IPS-18a (cell line): ENCODE results near the gene FAS.
"Not testable (repeated sequence)": the region's sequence is repeated elsewhere in the genome, so short reads cannot be mapped to it uniquely, and the experiment has no call there.

Experiments used
- H3K27ac ChIP-seq: one replicate; pipeline ENCODE4 v1.5.1; 2013; ENCODE audit warnings: low read length
- H3K27me3 ChIP-seq: one replicate; pipeline ENCODE4 v1.6.1; 2013; ENCODE audit warnings: mild to moderate bottlenecking, low read length; ENCODE audit not compliant: control insufficient read depth, insufficient read depth
- H3K36me3 ChIP-seq: one replicate; pipeline ENCODE4 v1.6.1; 2013; ENCODE audit warnings: low read depth, low read length; ENCODE audit not compliant: control insufficient read depth
- H3K4me1 ChIP-seq: one replicate; pipeline ENCODE4 v1.6.1; 2013; ENCODE audit warnings: low read depth, low read length; ENCODE audit not compliant: control insufficient read depth
- H3K4me3 ChIP-seq: one replicate; pipeline ENCODE4 v1.5.1; 2013; ENCODE audit warnings: low read length
- H3K9ac ChIP-seq: one replicate; pipeline ENCODE4 v1.6.1; 2013; ENCODE audit warnings: mild to moderate bottlenecking, low read length, moderate library complexity
- H3K9me3 ChIP-seq: one replicate; pipeline ENCODE4 v1.6.1; 2013; ENCODE audit warnings: low read depth, low read length; ENCODE audit not compliant: control insufficient read depth

The FAS gene

DNA sequence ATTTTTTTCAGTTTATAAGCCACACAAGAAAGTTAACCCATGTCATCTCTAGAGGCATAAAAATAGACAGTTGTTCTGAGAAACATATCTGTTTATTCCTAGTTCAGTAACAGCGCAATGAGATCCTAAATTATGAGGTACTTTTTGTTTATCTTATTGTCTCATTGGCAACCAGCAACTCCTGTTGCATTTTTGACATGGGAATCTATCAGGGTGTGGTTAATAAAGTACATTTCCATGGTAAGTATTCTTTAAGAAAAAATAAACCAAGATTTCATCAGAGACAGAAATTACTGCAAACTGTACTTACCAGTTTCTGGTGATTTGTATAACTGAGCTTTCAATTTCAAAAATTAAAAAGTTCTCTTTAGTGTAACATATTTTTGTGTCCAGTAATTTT is 9.0 kb downstream of the FAS start:
- H3K9ac ChIP-seq, result no peak overlapping the region
- no peaks in the 10 kb centered on the region for H3K9me3 ChIP-seq
- peaks cover 3% of the 10 kb centered on the region for H3K4me1 ChIP-seq
- no peak overlapping the region for H3K27ac ChIP-seq
- no peak overlapping the region for H3K4me3 ChIP-seq
- no peaks in the 10 kb centered on the region for H3K36me3 ChIP-seq
- no peaks in the 10 kb centered on the region for H3K27me3 ChIP-seq

DNA sequence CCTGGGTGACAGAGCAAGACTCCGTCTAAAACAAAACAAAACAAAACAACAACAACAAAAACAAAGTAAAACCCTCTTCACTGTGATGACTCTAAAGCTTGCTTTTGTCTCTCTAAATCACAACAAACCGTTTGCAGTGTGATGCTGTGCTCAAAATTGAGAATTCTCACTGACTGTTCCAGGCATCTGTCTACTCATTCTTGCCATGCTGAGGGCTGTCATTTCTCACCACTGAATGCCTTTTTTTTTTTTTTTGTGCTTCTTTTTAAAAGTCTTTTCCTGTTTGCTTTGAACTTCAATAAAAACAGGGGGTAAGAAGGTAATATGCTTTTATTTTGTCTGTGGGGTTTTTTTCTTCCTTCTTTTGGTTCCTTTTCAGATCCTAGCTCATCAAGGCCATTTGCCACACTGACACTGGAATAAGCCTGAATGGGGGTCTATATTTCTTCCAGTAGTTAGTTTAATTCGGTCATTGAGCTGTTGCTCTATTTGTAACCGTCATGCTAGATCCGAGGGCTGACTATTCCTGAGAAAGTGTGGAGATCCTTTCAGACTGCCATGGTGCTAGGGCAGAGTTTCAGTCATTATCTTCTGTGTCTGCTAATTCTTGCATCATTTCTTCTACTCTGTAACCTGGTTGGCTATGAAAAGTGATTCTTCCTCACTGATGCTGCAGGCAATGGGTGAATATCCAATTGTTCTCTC is 10.6 kb downstream of the FAS start:
- peaks cover 3% of the 10 kb centered on the region for H3K4me1 ChIP-seq
- no peak overlapping the region for H3K9ac ChIP-seq
- no peaks in the 10 kb centered on the region for H3K36me3 ChIP-seq
- no peaks in the 10 kb centered on the region for H3K9me3 ChIP-seq
- H3K27ac ChIP-seq, result no peak overlapping the region
- H3K4me3 ChIP-seq, result no peak overlapping the region
- no peaks in the 10 kb centered on the region for H3K27me3 ChIP-seq

DNA sequence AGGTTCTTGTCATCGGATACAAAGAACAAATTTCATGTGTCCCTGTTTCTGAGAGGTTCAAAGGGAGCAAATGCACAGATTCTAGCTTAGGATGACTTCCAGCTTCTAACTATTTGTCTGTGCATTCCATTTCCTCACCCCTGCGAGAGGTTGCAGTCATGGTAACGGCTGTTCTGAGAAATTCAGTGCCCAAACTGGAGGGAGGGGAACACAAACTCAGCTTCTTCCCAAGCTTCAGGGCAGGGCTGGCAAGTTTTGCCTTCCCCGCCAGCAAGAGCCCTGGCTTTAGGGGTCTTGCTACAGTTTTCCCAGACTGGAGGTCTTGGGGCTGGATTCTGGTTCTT is 11.1 kb downstream of the FAS start:
- Histone ChIP-seq H3K9me3 (no peaks in the 10 kb centered on the region), H3K9ac (no peak overlapping the region), H3K27me3 (no peaks in the 10 kb centered on the region), H3K4me1 (peaks cover 3% of the 10 kb centered on the region), H3K27ac (no peak overlapping the region), H3K36me3 (no peaks in the 10 kb centered on the region), H3K4me3 (no peak overlapping the region)

DNA sequence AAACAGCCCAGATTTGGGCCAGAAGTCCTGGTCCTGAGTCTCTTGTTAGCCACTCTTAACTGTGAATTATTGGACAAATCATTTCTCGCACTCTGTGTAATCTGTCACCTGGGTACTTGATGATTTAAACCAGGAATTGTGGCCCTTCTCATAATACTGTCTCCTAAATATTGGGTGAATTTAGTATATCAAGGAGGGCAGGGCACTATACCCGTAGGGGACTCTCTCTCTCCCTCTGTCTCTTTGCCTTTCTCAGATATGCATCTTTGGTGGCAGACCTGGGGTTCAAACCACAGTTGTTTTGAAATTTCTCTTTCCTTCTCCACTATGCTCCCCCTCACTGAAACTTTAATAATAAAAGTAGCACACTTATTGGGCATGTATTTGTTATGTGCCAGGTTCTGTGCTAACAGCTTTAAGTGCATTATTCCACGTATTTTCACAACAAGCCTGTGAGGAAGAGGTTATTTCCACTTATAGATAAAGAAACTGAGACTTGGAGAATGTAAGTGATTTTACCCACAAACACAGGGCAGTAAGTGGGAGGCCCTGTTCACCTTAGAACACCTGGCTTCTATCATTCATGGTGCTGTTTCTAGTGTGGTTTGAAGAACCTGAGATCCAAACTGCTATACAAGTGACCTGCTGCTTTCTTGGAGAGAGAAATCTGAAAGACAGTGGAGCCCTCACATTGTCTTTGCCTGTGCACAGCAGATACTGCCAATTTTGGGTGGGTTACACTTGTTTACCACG is 11.8 kb downstream of the FAS start:
- Histone ChIP-seq H3K9me3 (no peaks in the 10 kb centered on the region), H3K27me3 (no peaks in the 10 kb centered on the region), H3K36me3 (no peaks in the 10 kb centered on the region), H3K4me3 (no peak overlapping the region), H3K4me1 (peaks cover 3% of the 10 kb centered on the region), H3K27ac (no peak overlapping the region), H3K9ac (no peak overlapping the region)

DNA sequence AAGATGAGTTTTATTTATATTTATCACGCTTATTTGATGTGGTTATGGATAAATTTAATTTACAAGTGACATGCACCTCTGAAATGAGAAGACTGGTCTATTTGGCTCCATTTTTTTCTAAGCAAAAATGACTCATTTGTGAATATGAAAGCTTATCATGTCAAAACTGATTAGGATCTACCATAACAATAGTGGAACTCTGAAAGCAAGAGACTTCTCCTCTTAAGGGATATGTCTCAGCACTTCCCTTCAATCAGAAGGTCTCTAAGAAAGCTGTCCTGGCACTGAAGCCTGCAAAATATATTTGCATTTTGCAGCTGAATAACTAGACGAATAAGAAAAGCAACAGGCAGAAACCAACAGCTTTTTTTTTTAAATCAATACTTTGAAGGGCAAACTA is 12.7 kb downstream of the FAS start:
- Histone ChIP-seq H3K4me1 (peaks cover 3% of the 10 kb centered on the region), H3K4me3 (no peak overlapping the region), H3K27ac (no peak overlapping the region), H3K36me3 (no peaks in the 10 kb centered on the region), H3K9ac (no peak overlapping the region), H3K27me3 (no peaks in the 10 kb centered on the region), H3K9me3 (no peaks in the 10 kb centered on the region)

DNA sequence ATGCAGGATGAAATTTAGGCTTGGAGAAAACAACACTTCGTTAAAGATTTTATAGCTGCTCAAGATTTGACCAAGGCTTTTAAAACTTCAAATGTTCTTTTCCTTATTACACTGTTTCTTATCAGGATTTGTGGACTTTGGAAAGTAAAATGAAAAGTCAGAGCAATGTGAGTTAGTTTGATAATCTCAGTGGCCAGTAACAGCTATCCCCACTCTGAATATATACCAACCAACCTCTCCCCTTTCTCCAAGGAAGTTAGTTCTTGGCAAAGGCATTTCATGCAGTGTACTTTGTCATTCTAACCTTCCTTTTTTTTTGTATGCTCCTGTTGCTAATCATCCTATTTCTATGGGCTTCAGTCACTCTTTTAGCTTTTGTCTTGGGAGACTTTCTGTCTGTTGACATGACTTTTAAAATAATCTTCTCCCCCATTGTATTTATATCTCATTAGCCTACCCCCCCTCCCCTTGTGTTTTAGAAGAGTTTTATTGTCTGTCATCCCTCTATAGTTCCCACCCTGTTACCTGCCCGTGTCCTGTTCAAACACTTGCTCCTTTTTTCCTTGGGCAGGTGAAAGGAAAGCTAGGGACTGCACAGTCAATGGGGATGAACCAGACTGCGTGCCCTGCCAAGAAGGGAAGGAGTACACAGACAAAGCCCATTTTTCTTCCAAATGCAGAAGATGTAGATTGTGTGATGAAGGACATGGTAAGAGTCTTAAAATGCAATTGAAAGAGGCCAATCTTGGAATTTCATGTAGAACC is 16.7 kb downstream of the FAS start:
- no peaks in the 10 kb centered on the region for H3K9me3 ChIP-seq
- H3K9ac ChIP-seq, result no peak overlapping the region
- H3K36me3 ChIP-seq, result peaks cover 6% of the 10 kb centered on the region
- no peak overlapping the region for H3K27ac ChIP-seq
- no peaks in the 10 kb centered on the region for H3K27me3 ChIP-seq
- no peak overlapping the region for H3K4me3 ChIP-seq
- H3K4me1 ChIP-seq, result no peaks in the 10 kb centered on the region

DNA sequence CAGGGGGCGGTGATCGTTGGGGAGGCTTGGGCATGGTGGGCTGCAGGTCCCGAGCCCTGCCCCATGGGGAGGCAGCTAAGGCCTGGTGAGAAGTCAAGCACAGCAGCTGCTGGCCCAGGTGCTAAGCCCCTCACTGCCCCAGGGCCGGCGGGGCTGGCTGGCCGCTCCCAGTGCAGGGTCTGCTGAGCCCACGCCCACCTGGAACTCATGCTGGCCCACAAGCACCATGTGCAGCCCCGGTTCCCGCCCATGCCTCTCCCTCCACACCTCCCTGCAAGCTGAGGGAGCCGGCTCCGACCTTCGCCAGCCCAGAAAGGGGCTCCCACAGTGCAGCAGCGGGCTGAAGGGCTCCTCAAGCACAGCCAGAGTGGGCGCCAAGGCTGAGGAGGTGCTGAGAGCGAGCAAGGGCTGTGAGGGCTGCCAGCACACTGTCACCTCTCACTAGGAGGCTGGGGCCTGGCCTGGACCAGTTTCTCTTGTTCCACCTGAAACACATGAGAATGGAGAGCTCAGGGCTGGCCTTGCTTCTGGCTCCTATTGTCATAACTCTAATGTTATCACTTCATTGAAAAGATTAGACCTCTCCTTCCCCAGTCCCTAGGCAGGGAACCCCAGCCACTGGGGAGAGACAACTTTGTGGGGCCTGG is 28.2 kb downstream of the FAS start:
- not testable (repeated sequence) for H3K36me3 ChIP-seq, H3K9ac ChIP-seq, H3K27me3 ChIP-seq, H3K4me3 ChIP-seq, H3K9me3 ChIP-seq, H3K27ac ChIP-seq, H3K4me1 ChIP-seq

DNA sequence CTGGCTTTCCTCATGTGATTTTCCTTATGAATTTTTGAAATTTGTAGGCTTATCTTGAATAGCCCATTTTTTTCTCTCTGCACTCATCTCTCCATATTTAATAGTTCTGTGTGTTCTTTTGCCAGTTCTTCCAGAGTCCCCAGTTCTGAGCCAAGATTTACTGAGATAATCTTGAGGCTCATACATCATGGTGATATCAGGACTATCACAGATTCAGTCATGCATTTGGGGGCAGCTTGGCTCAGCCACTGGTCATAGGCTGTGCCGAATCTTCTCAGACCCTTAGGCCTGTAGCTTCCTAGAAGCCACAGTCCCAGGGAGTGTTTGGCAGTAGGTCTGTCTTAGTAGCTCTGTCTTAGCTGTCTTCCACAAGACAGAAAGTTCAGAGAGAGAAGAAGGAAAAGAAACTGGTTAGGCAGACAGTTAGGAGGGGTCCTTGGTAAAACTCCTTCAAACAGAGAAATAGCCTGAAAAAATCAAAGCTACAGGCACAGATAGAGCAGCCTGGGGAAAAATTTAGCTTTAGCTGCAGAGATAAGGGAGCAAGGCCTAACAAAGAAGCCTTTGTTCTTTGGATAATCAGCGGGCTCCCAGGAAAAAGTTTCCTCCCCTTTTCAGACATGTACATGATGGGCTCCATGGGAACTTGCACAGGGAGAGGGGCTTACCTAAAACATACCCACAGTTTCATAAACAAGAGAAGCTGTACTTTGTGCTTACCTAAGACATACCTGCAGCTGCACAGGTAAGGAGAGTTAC is 29.1 kb downstream of the FAS start:
- Histone ChIP-seq H3K9ac (no peak overlapping the region), H3K4me1 (no peaks in the 10 kb centered on the region), H3K27ac (no peak overlapping the region), H3K36me3 (no peaks in the 10 kb centered on the region), H3K27me3 (no peaks in the 10 kb centered on the region), H3K9me3 (peaks cover 7% of the 10 kb centered on the region), H3K4me3 (no peak overlapping the region)

DNA sequence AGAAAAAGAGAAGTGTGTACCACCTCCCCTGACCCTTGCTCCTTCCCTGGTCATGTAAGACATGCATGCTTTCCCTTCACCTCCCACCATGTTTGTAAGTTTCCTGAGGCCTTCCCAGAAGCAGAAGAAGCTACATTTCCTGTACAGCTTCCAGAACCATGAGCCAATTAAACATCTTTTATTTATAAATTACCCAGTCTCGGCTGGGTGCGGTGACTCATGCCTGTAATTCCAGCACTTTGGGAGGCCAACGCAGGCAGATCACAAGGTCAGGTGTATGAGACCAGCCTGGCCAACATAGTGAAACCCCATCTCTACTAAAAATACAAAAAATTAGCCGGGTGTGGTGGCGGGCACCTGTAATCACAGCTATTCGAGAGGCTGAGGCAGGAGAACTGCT is 30.9 kb downstream of the FAS start:
- not testable (repeated sequence) for H3K9ac ChIP-seq, H3K27ac ChIP-seq, H3K36me3 ChIP-seq, H3K4me3 ChIP-seq, H3K9me3 ChIP-seq, H3K27me3 ChIP-seq, H3K4me1 ChIP-seq

DNA sequence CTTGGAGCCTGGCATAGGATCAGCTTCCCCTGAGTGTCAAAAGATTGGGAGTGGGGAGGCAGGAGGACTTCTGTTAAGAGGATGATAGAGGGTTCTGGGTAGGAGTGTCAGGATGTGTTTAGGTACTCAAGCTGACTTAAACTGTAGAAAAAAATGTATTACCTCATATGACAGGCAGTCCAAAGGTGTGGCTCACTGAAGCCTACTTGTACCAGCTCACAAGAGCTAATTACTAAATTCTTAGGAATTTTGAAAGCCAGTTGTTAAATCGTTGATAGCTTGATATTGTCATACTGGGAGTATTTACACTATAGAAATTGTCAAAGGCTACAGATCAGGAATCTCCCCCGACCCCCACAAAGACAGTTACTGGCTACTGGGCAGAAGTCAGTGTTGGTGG is 32.1 kb downstream of the FAS start:
- no peak overlapping the region for H3K4me3 ChIP-seq
- H3K4me1 ChIP-seq, result no peaks in the 10 kb centered on the region
- H3K9ac ChIP-seq, result no peak overlapping the region
- H3K36me3 ChIP-seq, result no peaks in the 10 kb centered on the region
- no peak overlapping the region for H3K27ac ChIP-seq
- H3K27me3 ChIP-seq, result no peaks in the 10 kb centered on the region
- H3K9me3 ChIP-seq, result peaks cover 7% of the 10 kb centered on the region

DNA sequence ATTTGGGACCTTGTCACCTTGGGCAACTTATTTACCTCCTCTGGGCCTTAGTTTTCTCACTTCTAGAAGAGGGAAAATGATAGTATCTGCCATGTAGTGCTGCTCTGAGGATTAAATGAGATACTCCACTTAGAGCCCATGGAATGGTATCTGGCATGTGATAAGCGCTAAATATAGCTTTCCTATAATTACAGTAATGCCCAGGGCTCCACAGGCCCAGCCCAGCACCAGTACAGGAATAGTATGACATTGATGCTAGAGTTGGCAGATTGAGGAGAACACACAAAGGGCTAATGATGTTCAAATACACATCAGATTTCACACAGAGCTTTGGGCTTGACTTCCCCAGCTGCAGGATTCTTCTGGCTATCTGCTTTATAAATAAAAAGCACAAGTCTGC is 34.9 kb downstream of the FAS start:
- Histone ChIP-seq H3K27ac (no peak overlapping the region), H3K4me3 (no peak overlapping the region), H3K9ac (no peak overlapping the region), H3K4me1 (no peaks in the 10 kb centered on the region), H3K36me3 (no peaks in the 10 kb centered on the region), H3K9me3 (peaks cover 2% of the 10 kb centered on the region), H3K27me3 (no peaks in the 10 kb centered on the region)
